ENCODE results near the gene CD69.

DNA sequence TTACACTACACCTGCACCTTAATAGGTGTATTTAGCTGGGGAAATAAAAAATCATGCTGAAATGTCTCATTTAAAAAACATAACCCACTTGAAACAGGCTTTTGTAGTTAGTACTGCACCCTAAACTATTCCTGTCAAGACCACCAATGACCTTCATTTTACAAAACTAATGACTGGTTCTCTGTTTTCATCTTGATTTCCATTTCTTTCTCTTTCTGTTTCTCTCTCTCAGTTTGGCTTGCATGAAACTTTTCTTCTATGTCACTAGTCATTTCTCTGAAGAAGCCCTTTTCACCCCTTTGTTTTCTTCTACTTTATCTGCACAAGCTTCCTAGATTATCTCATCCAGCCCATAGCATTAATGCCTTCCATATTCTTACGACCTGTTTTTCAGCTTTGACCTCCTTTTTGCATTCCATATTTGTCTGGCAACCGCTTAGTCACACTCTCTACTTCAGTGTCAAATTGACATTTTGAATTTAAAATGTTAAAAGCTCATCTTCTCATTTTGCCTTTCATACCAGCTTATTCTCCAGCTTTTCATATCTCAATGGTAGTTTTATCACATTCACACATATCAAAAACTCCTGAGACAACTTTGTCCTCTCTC, 33.9 kb upstream of the CD69 start:
- TF ChIP-seq CTCF (IDR thresholded peaks at IDR 0.05; ENCODE audit: low read depth, low read length): no peak
- no peak for TF ChIP-seq EZH2phosphoT487 (IDR thresholded peaks at IDR 0.05; ENCODE audit: low read depth)

Data from OCI-LY3 (cell line).